Spleen (tissue), 11 donors: ENCODE measurements around the gene RPTOR. TPM values are rescaled to one million over a fixed set of nuclear protein-coding genes. Genes with fewer than 3 reads are reported as not detected.

Source experiments
- DNase-seq: peaks from one replicate; pipeline ENCODE4 v3.0.0-alpha.2; 2020
- H3K27ac ChIP-seq, 8 donors: fragments of 200-600 bp; sonication (generic) in 7 of 8; 1 replicate in 4 of 8; 2 replicates in 4 of 8; pipeline versions ENCODE4 v1.5.0 to v1.8.0; 2016 to 2021; ENCODE audit warnings: inconsistent platforms in 4 of 8, mild to moderate bottlenecking in 4 of 8, moderate library complexity in 1 of 8
- H3K27me3 ChIP-seq, 7 donors: fragments of 200-600 bp; sonication (generic) in 6 of 7; replicated peaks in 1 of 7; 1 replicate in 4 of 7; 2 replicates in 3 of 7; pipeline versions ENCODE4 v1.5.0 to v1.8.0; 2016 to 2021; ENCODE audit warnings: inconsistent platforms in 3 of 7, mild to moderate bottlenecking in 1 of 7
- H3K36me3 ChIP-seq, 6 donors: fragments of 200-600 bp; sonication (generic) in 5 of 6; 1 replicate in 4 of 6; 2 replicates in 2 of 6; pipeline versions ENCODE4 v1.5.0 to v1.8.0; 2016 to 2021; ENCODE audit warnings: inconsistent platforms in 2 of 6
- H3K4me1 ChIP-seq, 6 donors: fragments of 200-600 bp; sonication (generic) in 5 of 6; 1 replicate in 3 of 6; 2 replicates in 3 of 6; pipeline versions ENCODE4 v1.5.0 to v1.8.0; 2016 to 2021; ENCODE audit warnings: inconsistent platforms in 3 of 6
- H3K4me3 ChIP-seq, 8 donors: fragments of 200-600 bp; sonication (generic) in 7 of 8; 1 replicate in 4 of 8; 2 replicates in 4 of 8; pipeline versions ENCODE4 v1.5.0 to v1.8.0; 2016 to 2021; ENCODE audit warnings: inconsistent platforms in 4 of 8, mild to moderate bottlenecking in 4 of 8, moderate library complexity in 2 of 8
- H3K9me3 ChIP-seq, 8 donors: fragments of 200-600 bp; sonication (generic) in 7 of 8; 1 replicate in 4 of 8; 2 replicates in 4 of 8; pipeline versions ENCODE4 v1.5.0 to v1.8.0; 2016 to 2021; ENCODE audit warnings: inconsistent platforms in 4 of 8
- CTCF ChIP-seq, 11 experiments: fragments of 200-600 bp in 7 of 11; fragments of 450-650 bp in 4 of 11; sonication (generic) in 4 of 11; IDR thresholded peaks in 8 of 11; conservative IDR thresholded peaks in 3 of 11; 1 replicate in 7 of 11; 2 replicates in 4 of 11; pipeline versions ENCODE4 v1.4.0 to v1.8.0; 2016 to 2021; ENCODE audit warnings: antibody characterized with exemption in 11 of 11, inconsistent platforms in 4 of 11, mild to moderate bottlenecking in 1 of 11
- POLR2A ChIP-seq, 3 donors: fragments of 450-650 bp; IDR thresholded peaks; one replicate each; pipeline ENCODE4 v1.5.1; 2017; ENCODE audit warnings: antibody characterized with exemption in 3 of 3, mild to moderate bottlenecking in 1 of 3
- POLR2AphosphoS5 ChIP-seq, 3 donors: sonication (generic); formaldehyde crosslinking; IDR thresholded peaks; one replicate each; pipeline ENCODE4 v1.5.1; 2017; ENCODE audit warnings: antibody characterized with exemption in 3 of 3
- WGBS, 5 donors: extraction: QIAGEN DNeasy Blood & Tissue Kit in 3 of 5; methylation state at CpG; one replicate each; pipeline versions ENCODE4 v1.1.5 to v1.1.7; 2013 to 2018; 5-methylcytosine and 5-hydroxymethylcytosine counted together
- intact Hi-C: fragments of 100-400 bp; cut with DNase I; formaldehyde crosslinking; loops from one replicate; pipeline ENCODE4 v1.15.0; 2023; ENCODE audit warnings: low total_unique reads
- polyA plus RNA-seq, 3 donors: library from polyadenylated mRNA; stranded (reverse); fragments of 200-250 nt; gene quantifications; one replicate each; pipeline ENCODE4 v1.2.1, GENCODE V29; 2013
- total RNA-seq, 7 donors: library from RNA; depleted of rRNA in 3 of 7; stranded (reverse); fragments of >200 nt in 3 of 7; fragmentation: NEBNext Ultra II Directional in 4 of 7; extraction: Animal tissue kit (Norgen Biotek cat#: 25700) in 4 of 7; gene quantifications; one replicate each; pipeline versions ENCODE4 v1.1.0 to v1.2.1, GENCODE V29; 2016 to 2021
- donor health status: healthy with polysubstance abuse.
- donor health status: DM: no; HTN: no; CAD: no; lungs with moderate emphysema.
- donor health status: DM: no; HTN: no; CAD: no.
- donor health status: Bipolar disorder and iron deficiency.
- donor health status: healthy.
- donor health status: DM: no; HTN: no; CAD: no.
- donor health status: DM: yes; HTN: yes; CAD: no.

The RPTOR gene
- total and polyA plus RNA-seq, 10 donors = 3.1 to 61.2 (median 40.7) TPM

DNA sequence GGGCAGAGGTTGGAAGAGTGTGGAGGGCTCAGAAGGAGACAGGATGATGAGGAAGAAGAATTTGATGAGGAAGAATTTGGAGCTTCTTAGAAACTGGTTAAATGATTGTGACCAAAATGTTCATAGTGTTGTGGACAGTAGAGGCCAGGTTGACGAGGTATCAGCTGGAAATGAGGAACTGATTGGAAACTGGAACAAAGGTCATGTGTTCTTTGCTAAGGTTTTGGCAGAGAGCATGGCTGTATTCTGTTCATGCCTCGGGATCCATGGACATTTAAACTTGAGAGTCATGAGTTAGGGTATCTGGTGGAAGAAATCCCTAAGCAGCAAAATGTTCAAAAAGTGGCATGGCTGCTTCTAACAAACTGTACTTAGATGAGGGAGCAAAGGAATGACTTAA lies 466.3 kb downstream of the RPTOR start:
- WGBS, 5 donors = 73 to 94% (median 80%) methylated on average over 2 of the region's 2 CpGs

GRCh38 chr17:81011951-81012350 lies 467.3 kb downstream of the RPTOR start:
- intact Hi-C loops = no loop called here
- Histone ChIP-seq H3K4me1 (peaks cover 0 to 2% (median 1%) of the 10 kb centered on the region in 6 donors), H3K27me3 (peaks cover 0 to 1% (median 0%) of the 10 kb centered on the region in 7 donors), H3K36me3 (no peaks in the 10 kb centered on the region), H3K4me3 (no peak overlapping the region), H3K9me3 (peaks cover 0 to 31% (median 21%) of the 10 kb centered on the region in 8 donors), H3K27ac (no peak overlapping the region)
- no peak for DNase-seq
- WGBS, 5 donors = 79 to 85% (median 83%) methylated on average over 3 of the region's 3 CpGs
- TF ChIP-seq CTCF (IDR thresholded peaks at IDR 0.05 in 8 of 11, conservative IDR thresholded peaks at IDR 0.05 in 3 of 11) (no peak), POLR2AphosphoS5 (IDR thresholded peaks at IDR 0.05) (no peak), POLR2A (IDR thresholded peaks at IDR 0.05) (no peak)

More for the DNA sequence above, 466.3 kb downstream of the RPTOR start:
- TF ChIP-seq CTCF (IDR thresholded peaks at IDR 0.05 in 8 of 11, conservative IDR thresholded peaks at IDR 0.05 in 3 of 11) (no peak), POLR2AphosphoS5 (IDR thresholded peaks at IDR 0.05) (no peak)
- no peak for DNase-seq
- Histone ChIP-seq H3K36me3 (no peaks in the 10 kb centered on the region), H3K4me3 (no peak overlapping the region), H3K9me3 (peaks cover 0 to 21% (median 13%) of the 10 kb centered on the region in 8 donors), H3K27ac (no peak overlapping the region), H3K4me1 (no peaks in the 10 kb centered on the region), H3K27me3 (peaks cover 0 to 12% (median 0%) of the 10 kb centered on the region in 7 donors)
- intact Hi-C loops = no loop called here

DNA sequence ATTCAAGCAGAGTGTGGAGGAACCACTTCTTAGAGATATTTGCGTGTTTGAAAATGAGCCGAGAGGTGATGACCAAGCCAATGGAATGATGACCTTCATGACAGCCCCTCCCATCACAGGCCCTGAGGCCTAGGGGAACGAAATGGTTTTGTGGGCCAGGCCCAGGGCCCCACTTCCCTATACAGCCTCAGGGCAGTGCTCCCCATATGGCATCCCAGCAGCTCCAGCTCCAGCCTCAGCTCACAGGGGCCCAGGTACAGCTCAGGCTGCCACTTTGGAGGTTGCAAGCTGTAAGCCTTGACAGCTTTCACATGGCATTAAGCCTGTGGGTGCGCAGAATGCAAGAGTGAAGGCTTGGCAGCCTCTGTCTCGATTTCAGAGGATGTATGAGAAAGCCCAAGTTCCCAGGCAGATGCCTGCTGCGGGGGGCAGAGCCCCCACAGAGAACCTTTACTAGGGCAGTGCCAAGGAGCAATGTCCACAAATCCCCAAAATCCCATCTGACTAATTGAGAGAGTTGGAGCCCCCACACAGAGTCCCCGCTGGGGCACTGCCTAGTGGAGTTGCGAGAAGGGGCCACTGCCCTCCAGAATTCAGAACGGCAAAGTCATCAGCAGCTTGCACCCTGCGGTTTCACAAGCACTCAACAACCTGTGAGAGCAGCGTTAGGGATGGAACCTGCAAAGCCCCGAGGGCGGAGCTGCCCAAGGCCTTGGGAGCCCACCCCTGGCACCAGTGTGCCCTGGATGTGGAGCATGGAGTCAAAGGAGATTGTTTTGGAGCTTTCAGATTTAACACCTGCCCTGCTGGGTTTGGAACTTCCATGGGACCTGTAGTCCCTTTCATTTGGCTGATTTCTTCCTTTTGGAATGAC lies 468.2 kb downstream of the RPTOR start:
- H3K27ac ChIP-seq = no peak overlapping the region
- intact Hi-C loops = no loop called here
- peaks cover 0 to 33% (median 23%) of the 10 kb centered on the region in 8 donors for H3K9me3 ChIP-seq
- no peaks in the 10 kb centered on the region for H3K27me3 ChIP-seq
- WGBS, 5 donors = 87 to 90% (median 90%) methylated on average over 13 of the region's 13 CpGs
- H3K36me3 ChIP-seq = no peaks in the 10 kb centered on the region
- H3K4me1 ChIP-seq = peaks cover 6 to 11% (median 10%) of the 10 kb centered on the region in 6 donors
- no peak overlapping the region for H3K4me3 ChIP-seq
- DNase-seq = peak; percentile 52
- TF ChIP-seq POLR2A (IDR thresholded peaks at IDR 0.05) (no peak), POLR2AphosphoS5 (IDR thresholded peaks at IDR 0.05) (no peak), CTCF (IDR thresholded peaks at IDR 0.05 in 8 of 11, conservative IDR thresholded peaks at IDR 0.05 in 3 of 11) (no peak)

GRCh38 chr17:81013642-81014041 lies 469.0 kb downstream of the RPTOR start:
- intact Hi-C loops = no loop called here
- Histone ChIP-seq H3K27ac (no peak overlapping the region), H3K9me3 (peaks cover 0 to 33% (median 23%) of the 10 kb centered on the region in 8 donors), H3K27me3 (no peaks in the 10 kb centered on the region), H3K4me1 (peaks cover 11 to 19% (median 17%) of the 10 kb centered on the region in 6 donors), H3K36me3 (no peaks in the 10 kb centered on the region), H3K4me3 (no peak overlapping the region)
- 67 to 86% (median 77%) methylated on average over 6 of the region's 6 CpGs for WGBS, 5 donors
- DNase-seq = peak; percentile 20
- no peak for TF ChIP-seq POLR2A (IDR thresholded peaks at IDR 0.05)
- TF ChIP-seq POLR2AphosphoS5 (IDR thresholded peaks at IDR 0.05) = no peak
- TF ChIP-seq CTCF (IDR thresholded peaks at IDR 0.05 in 8 of 11, conservative IDR thresholded peaks at IDR 0.05 in 3 of 11) = no peak
